Measurements from ENCODE around the gene MBOAT7. TPM values are rescaled to one million over a fixed set of nuclear protein-coding genes. Genes with fewer than 3 reads are reported as not detected.

The MBOAT7 gene
- polyA plus RNA-seq, 2 of the 4 experiments (the other 2 are of a cell fraction): 42.1 to 142 TPM

GRCh38 chr19:54155694-54156093 lies 33.7 kb downstream of the MBOAT7 start:
- TF ChIP-seq NR3C1 (IDR thresholded peaks at IDR 0.05) (no peak), HOXB5 (CRISPR knock-in tag; IDR thresholded peaks at IDR 0.05) (no peak), CBX2 (IDR thresholded peaks at IDR 0.05; ENCODE audit: borderline replicate concordance, low read depth) (no peak), TP53 (CRISPR knock-in tag; IDR thresholded peaks at IDR 0.05) (no peak), BCL3 (IDR thresholded peaks at IDR 0.05) (no peak), ZSCAN20 (CRISPR knock-in tag; IDR thresholded peaks at IDR 0.05) (no peak), RCOR1 (IDR thresholded peaks at IDR 0.05; ENCODE audit: low read depth, low read length) (no peak), HEYL (CRISPR knock-in tag; IDR thresholded peaks at IDR 0.05) (no peak), ZNF302 (CRISPR knock-in tag; IDR thresholded peaks at IDR 0.05) (no peak)
- WGBS (ENCODE audit: missing lambda C conversion rate): 95% methylated on average over 19 of the region's 19 CpGs
- ChIA-PET POLR2A (interaction anchor here (2.1 kb wide), 1 partner anchor 18 kb away, joined by 14 read pairs; the partner anchor contains the start of gene CNOT3), CTCF (interaction anchor here (1.2 to 2.4 kb wide), 3 partner anchors 12 to 18 kb away, joined by 3 to 8 read pairs (median 4); partner anchors contain the start of gene CNOT3)
- H3K27ac ChIP-seq: no peak overlapping the region
- no peak for ATAC-seq
- H3K4me2 ChIP-seq: no peak overlapping the region
- no peak for DNase-seq (ENCODE audit: low read depth in 1 of 2, low spot score in 1 of 2)
- FAIRE-seq: no peak
- no peaks in the 10 kb centered on the region for H3K9me3 ChIP-seq
- H3K4me1 ChIP-seq: peaks cover 13% of the 10 kb centered on the region
- H3K4me3 ChIP-seq: no peak overlapping the region

- TF ChIP-seq USF2 (IDR thresholded peaks at IDR 0.05) (no peak), ZFP36 (IDR thresholded peaks at IDR 0.05; ENCODE audit: borderline replicate concordance, partially characterized antibody) (no peak), CBX8 (IDR thresholded peaks at IDR 0.05) (no peak)
- no peak overlapping the region for H3K4me2 ChIP-seq
- ChIA-PET CTCF (no interaction called here), POLR2A (interaction anchor here (2.1 kb wide), 2 partner anchors 18 kb away, joined by 10 to 14 read pairs; partner anchors contain the start of gene CNOT3)
- 90% methylated on average over 18 of the region's 18 CpGs for WGBS (ENCODE audit: missing lambda C conversion rate)
- DNase-seq (ENCODE audit: low read depth in 1 of 2, low spot score in 1 of 2): no peak
- FAIRE-seq: no peak
- H3K4me1 ChIP-seq: peaks cover 10% of the 10 kb centered on the region
- no peak for ATAC-seq
- H3K9me3 ChIP-seq: no peaks in the 10 kb centered on the region
- H3K27ac ChIP-seq: no peak overlapping the region
- no peak overlapping the region for H3K4me3 ChIP-seq
These were observed 34.6 kb downstream of the MBOAT7 start for GRCh38 chr19:54154603-54155345.

GRCh38 chr19:54153731-54154326 lies 35.6 kb downstream of the MBOAT7 start:
- DNase-seq (ENCODE audit: low read depth in 1 of 2, low spot score in 1 of 2) (no peak), FAIRE-seq (no peak), ATAC-seq (peak; percentile 9 to 14; a peak in 3 of 6 replicates)
- TF ChIP-seq MYC (IDR thresholded peaks at IDR 0.05; ENCODE audit: borderline replicate concordance, low read length) (no peak), GATA3 (IDR thresholded peaks at IDR 0.05; ENCODE audit: borderline replicate concordance) (no peak), PBX3 (IDR thresholded peaks at IDR 0.05) (0 out of 2 replicates have a peak, but pooled peaks have one; percentile 14), ELK1 (IDR thresholded peaks at IDR 0.05; ENCODE audit: low read depth, low read length) (no peak), ZNF302 (CRISPR knock-in tag; IDR thresholded peaks at IDR 0.05) (no peak), ZFP36 (IDR thresholded peaks at IDR 0.05; ENCODE audit: borderline replicate concordance, partially characterized antibody) (no peak), EHF (CRISPR knock-in tag; IDR thresholded peaks at IDR 0.05) (no peak), RNF2 (IDR thresholded peaks at IDR 0.05; ENCODE audit: borderline replicate concordance, low read depth) (no peak), ZSCAN20 (CRISPR knock-in tag; IDR thresholded peaks at IDR 0.05) (no peak), CHD2 (IDR thresholded peaks at IDR 0.05; ENCODE audit: low read length, partially characterized antibody) (no peak), JUN (IDR thresholded peaks at IDR 0.05) (peak; percentile 17 to 47; a peak in 1 of 5 replicates), NFE2L2 (conservative IDR thresholded peaks at IDR 0.05; ENCODE audit: low read length) (no peak), JUNB (IDR thresholded peaks at IDR 0.05) (no peak), POLR2AphosphoS2 (conservative IDR thresholded peaks at IDR 0.05; ENCODE audit: low read length) (no peak), SREBF2 (IDR thresholded peaks at IDR 0.05) (no peak), RARB (CRISPR knock-in tag; IDR thresholded peaks at IDR 0.05) (no peak)
- H3K4me2 ChIP-seq: no peak overlapping the region
- ChIA-PET POLR2A (interaction anchor here (2.1 kb wide), 1 partner anchor 17 kb away, joined by 10 read pairs; the partner anchor contains the start of gene CNOT3), CTCF (interaction anchor here (4.9 kb wide), 1 partner anchor 15 kb away, joined by 25 read pairs; no protein-coding TSS in a partner anchor)
- no peaks in the 10 kb centered on the region for H3K9me3 ChIP-seq
- 90% methylated on average over 10 of the region's 10 CpGs for WGBS (ENCODE audit: missing lambda C conversion rate)
- H3K4me3 ChIP-seq: no peak overlapping the region
- no peak overlapping the region for H3K27ac ChIP-seq
- H3K4me1 ChIP-seq: peaks cover 10% of the 10 kb centered on the region

Measured in A549 (cell line).